HG03025 (cell line): Measurements from ENCODE around the gene LDLRAD3.

ENCODE experiments used
- ATAC-seq: cut with Tn5 transposase; IDR thresholded peaks from one replicate; pipeline ENCODE4 v1.9.1; 2021; ENCODE audit warnings: mild to moderate bottlenecking, moderate library complexity; ENCODE audit not compliant: unreplicated experiment, low FRiP score

The LDLRAD3 gene

GRCh38 chr11:36249246-36249645, 305.4 kb downstream of the LDLRAD3 start:
- ATAC-seq = no peak

GRCh38 chr11:36251823-36252222, 308.0 kb downstream of the LDLRAD3 start:
- no peak for ATAC-seq

GRCh38 chr11:36253238-36253637, 309.4 kb downstream of the LDLRAD3 start:
- no peak for ATAC-seq

- no peak for ATAC-seq
These were observed 310.9 kb downstream of the LDLRAD3 start for GRCh38 chr11:36254713-36255112.

- no peak for ATAC-seq
These were observed 313.5 kb downstream of the LDLRAD3 start for GRCh38 chr11:36257351-36257750.

GRCh38 chr11:36258730-36259360, 315.0 kb downstream of the LDLRAD3 start:
- no peak for ATAC-seq

GRCh38 chr11:36261094-36261493, 317.2 kb downstream of the LDLRAD3 start:
- no peak for ATAC-seq

- no peak for ATAC-seq
These were observed 320.4 kb downstream of the LDLRAD3 start for GRCh38 chr11:36264011-36264972.

GRCh38 chr11:36264973-36265344, 321.1 kb downstream of the LDLRAD3 start:
- ATAC-seq = no peak

GRCh38 chr11:36265793-36266628, 322.1 kb downstream of the LDLRAD3 start:
- no peak for ATAC-seq

GRCh38 chr11:36266767-36267166, 322.9 kb downstream of the LDLRAD3 start:
- no peak for ATAC-seq

- ATAC-seq = no peak
These were observed 324.6 kb downstream of the LDLRAD3 start for GRCh38 chr11:36268337-36268985.

- no peak for ATAC-seq
These were observed 326.8 kb downstream of the LDLRAD3 start for GRCh38 chr11:36270701-36271100.

- no peak for ATAC-seq
These were observed 328.0 kb downstream of the LDLRAD3 start for GRCh38 chr11:36271794-36272407.

GRCh38 chr11:36273110-36273509, 329.2 kb downstream of the LDLRAD3 start:
- ATAC-seq = no peak

- ATAC-seq = no peak
These were observed 330.6 kb downstream of the LDLRAD3 start for GRCh38 chr11:36274414-36274813.

GRCh38 chr11:36278531-36279282, 334.8 kb downstream of the LDLRAD3 start:
- no peak for ATAC-seq

GRCh38 chr11:36280531-36280930, 336.7 kb downstream of the LDLRAD3 start:
- no peak for ATAC-seq
